Spleen (tissue), 7 donors: ENCODE measurements around the gene SUZ12.
"Not testable (repeated sequence)": the region's sequence is repeated elsewhere in the genome, so short reads cannot be mapped to it uniquely, and the experiment has no call there.

Experiments
- POLR2A ChIP-seq, 3 donors: fragments of 450-650 bp; IDR thresholded peaks; one replicate each; pipeline ENCODE4 v1.5.1; 2017; ENCODE audit warnings: antibody characterized with exemption in 3 of 3, mild to moderate bottlenecking in 1 of 3
- TF ChIP-seq, protein P1 (sequence below), 11 experiments: fragments of 200-600 bp in 7 of 11; fragments of 450-650 bp in 4 of 11; sonication (generic) in 4 of 11; IDR thresholded peaks in 8 of 11; conservative IDR thresholded peaks in 3 of 11; 1 replicate in 7 of 11; 2 replicates in 4 of 11; pipeline versions ENCODE4 v1.4.0 to v1.8.0; 2016 to 2021; ENCODE audit warnings: antibody characterized with exemption in 11 of 11, inconsistent platforms in 4 of 11, mild to moderate bottlenecking in 1 of 11
- donor health status: DM: no; HTN: no; CAD: no; lungs with moderate emphysema.
- donor health status: DM: no; HTN: no; CAD: no.
- donor health status: DM: no; HTN: no; CAD: no.

DNA sequence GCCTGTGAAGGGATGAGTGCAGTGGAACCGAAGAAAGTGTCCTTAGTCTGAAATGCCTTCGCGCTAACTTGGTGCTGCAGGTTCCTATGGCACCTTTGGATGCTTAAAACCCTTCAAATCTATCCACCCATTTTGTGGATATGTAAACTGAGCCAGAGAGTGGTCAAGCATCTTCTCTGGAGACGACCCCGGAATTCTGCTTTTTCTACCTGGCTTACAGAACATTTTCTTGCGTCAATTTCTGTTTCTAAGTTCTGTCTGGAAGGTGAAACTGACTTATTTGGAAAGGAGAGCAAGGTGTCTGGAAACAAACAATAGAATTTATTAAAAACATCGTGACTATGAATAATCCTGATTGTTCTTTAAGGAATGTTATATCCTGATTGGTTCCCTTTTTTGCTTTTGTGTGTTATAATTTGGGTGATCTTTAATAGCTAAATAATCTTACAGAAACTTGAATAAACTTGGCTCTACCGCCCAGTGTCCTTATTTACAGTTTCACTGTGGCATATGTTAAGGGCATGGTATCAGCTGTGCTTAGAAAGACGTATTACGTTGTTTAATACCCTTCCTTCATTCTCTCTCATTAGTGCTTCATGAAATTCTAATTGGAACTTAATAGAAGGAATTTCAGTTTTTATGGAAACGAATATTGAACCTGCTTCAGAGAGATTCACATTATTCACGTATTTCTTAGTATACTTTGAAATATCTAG is 1.3 kb downstream of the SUZ12 start:
- TF ChIP-seq, protein P1, sequence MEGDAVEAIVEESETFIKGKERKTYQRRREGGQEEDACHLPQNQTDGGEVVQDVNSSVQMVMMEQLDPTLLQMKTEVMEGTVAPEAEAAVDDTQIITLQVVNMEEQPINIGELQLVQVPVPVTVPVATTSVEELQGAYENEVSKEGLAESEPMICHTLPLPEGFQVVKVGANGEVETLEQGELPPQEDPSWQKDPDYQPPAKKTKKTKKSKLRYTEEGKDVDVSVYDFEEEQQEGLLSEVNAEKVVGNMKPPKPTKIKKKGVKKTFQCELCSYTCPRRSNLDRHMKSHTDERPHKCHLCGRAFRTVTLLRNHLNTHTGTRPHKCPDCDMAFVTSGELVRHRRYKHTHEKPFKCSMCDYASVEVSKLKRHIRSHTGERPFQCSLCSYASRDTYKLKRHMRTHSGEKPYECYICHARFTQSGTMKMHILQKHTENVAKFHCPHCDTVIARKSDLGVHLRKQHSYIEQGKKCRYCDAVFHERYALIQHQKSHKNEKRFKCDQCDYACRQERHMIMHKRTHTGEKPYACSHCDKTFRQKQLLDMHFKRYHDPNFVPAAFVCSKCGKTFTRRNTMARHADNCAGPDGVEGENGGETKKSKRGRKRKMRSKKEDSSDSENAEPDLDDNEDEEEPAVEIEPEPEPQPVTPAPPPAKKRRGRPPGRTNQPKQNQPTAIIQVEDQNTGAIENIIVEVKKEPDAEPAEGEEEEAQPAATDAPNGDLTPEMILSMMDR (IDR thresholded peaks at IDR 0.05 in 8 of 11, conservative IDR thresholded peaks at IDR 0.05 in 3 of 11), result not testable (repeated sequence)
- not testable (repeated sequence) for TF ChIP-seq POLR2A (IDR thresholded peaks at IDR 0.05)
